HG03135 (cell line): ENCODE results near the gene PREP.
"Not testable (repeated sequence)": the region's sequence is repeated elsewhere in the genome, so short reads cannot be mapped to it uniquely, and the experiment has no call there.

Experiments
- ATAC-seq: cut with Tn5 transposase; IDR thresholded peaks from one replicate; pipeline ENCODE4 v1.9.1; 2021; ENCODE audit warnings: mild to moderate bottlenecking, moderate library complexity; ENCODE audit not compliant: unreplicated experiment

The PREP gene

DNA sequence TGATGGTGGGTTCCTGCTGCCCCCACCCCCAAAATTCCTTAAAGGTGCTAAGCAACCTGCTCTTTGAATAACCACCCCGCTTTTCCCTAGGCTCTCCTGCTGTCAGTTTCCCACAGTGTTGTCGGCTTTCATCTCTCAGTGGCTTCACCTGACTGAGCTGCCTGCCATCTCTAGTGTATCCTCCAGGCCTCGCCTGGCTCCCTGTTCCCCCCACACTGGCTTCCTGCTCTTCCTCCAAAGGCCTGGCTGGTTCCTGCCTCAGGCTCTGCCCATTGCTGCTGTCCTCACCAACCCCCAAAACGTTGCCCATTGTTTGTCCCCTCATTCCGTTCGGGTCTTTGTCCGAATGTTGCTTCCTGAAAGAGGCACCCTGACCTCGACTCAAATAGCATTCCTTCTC is 129.3 kb downstream of the PREP start:
- ATAC-seq = no peak

DNA sequence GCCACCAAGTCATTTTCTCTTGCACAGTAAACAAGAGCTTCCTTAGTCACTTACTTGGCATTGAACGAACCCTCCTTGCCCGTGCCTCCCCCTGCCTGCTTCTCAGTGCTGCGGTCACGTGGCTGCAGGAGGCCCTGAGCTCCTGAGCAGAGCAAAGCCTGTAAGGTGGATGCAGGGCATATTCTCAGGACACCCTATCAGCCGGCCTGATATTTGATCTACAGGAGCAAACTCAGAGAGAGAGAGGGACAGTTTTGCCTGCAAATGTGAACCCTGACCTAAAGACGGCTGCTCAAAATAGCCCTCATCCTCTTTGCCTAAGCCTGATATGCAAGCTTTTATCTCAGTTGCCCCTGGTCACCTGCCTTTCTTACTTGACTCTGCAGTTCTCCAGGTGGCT is 130.1 kb downstream of the PREP start:
- ATAC-seq = no peak

DNA sequence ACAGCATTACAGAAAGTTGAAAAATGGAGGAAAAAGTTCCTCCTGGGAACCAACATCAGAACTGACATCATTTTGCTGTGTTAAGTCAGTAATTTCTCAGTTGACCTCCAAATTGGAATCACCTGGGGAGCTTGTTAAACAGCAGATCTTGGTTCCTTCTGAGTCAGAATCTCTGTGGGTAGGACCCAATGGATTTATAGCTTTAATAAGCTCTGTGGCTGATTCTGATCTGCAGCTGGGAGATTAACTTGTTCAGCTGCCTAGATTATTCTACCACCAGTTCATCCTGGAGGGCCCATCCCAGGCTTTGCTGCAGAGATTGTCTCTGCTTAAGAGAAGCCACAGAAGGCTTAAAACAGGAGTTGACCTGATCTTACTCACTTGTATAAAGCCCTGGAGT is 132.4 kb downstream of the PREP start:
- ATAC-seq = no peak

DNA sequence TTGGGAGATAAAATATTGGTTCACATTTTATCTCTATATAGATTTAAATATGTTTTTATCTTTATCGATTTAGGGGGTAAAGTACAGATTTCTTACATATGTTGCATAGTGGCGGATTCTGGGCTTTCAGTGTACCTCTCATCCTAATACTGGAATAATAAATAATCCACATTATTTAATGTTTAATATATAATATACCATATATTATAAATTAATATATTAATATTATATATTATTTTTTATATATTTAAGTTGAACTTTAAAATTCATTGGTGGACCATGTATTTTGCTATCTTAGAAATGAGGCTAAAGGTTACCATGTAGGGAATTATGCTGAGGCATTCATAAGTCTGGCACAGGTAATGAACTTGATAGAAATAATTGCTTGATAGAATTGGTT is 133.5 kb downstream of the PREP start:
- no peak for ATAC-seq

DNA sequence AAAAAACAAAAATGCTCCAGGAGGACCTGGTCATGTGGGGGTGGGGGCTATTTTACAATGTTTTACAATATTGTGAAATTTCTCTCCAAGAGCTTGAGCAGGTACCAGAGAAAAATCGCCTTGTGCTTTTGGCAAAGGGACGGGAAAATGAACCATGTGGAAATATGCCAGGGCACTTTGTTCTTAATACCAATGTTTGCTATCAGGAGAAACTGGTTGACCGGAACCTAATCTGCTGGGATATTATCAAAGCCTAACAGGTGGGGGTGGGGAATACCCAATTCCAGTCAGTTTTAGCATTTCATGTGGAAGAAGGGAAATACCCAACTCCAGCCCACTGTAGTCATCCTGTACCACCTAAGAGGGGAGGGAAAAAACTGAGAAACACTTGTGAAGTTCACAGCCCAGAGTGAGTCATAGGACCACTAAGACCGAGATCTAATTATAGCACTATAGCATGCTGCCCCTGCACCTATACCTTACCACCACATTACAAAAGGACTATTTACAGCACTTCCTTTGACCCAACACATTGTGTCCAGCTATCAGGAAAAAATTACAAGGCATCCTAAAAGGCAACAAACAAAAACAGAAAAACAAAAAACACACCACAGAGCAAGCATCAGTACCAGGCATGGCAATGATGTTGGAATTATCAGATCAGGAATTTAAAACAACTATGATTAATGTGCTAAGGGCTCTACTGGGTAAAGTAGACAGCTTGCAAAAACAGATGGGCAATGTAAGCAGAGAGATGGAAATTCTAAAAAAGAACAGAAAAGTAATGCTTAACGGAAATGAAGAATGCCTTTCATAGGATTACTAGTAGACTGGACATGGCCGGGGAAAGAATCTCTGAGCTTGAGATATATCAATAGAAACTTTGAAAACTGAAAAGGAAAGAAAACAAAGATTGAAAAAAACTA is 138.9 kb downstream of the PREP start:
- no peak for ATAC-seq

DNA sequence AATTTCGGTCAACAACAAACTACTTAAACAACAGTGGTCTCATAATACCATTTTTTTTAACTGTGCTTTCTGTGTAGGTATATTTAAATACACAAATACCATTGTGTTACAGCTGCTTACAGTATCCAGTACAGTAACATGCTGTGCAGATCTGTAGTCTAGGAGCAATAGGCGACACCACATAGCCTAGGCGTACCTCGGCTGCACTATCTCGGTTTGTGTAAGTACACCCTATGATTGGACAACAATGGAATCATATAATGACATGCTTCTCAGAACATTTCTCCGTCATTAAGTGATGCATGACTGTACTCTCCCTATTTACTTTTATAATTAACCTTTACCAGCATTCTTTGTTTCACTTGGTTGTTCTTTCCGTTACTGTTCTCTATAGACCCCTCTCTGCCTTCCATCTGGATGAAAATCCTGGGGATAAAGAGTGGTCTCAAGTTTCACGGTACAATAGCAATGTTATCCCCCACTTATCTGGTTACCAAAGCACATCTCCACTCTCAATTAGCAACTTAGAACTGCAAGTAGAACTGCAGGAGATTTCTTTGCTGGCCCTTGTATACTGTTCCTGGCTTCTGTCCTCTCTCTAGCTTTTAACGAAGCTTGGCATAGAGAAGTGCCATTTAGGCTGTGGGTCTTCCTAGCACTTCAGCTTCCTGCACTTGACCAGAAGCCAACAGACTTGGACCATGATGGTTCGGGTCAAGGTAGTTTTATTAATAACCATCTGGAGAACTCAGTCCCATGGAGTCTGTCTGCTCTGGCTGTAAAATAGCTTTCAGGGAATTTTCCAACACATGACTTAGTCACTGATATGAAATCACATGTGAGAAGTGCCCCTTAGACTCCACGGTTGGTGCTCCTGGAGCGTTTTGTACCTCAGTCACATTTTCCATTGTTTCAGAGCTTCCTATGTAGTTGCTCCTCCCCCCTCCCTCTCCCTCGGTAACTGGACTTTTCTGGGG is 142.7 kb downstream of the PREP start:
- ATAC-seq = no peak

DNA sequence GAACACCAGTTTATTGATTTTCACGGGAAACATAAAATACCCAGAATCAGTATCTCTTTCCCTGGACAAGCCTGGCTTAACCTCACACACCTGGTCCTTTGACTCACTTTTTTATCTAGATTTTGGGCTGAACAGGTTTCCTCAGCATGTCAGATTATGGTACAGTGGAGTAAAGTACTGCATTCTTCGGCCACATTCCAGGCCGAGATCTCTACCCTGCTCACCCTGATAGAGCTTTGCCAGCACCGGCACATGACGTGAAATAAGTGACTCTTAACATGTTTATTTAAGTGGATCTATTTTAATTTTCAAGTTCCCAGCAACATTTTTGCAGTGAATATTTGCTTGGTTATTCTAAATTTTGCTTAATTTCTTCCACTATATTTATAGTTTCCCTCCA is 144.1 kb downstream of the PREP start:
- no peak for ATAC-seq

DNA sequence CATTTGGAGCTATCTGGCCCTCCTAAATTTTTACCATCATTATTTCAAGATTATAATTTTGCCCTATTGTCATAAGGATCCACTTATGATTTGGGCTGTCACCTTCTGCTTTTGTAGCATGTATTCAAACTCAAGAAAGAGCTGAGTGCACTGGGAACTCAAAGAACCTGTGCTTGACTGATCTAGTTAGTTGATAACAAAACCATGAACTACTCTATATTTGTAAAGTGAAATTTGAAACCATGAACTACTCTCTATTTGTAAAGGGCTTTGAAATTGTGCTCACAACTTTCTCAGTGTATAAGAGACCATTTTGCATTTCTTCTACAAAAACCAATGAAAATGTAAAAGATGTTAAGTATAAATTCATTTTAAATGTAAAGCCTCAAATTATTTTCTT is 145.5 kb downstream of the PREP start:
- ATAC-seq = no peak

DNA sequence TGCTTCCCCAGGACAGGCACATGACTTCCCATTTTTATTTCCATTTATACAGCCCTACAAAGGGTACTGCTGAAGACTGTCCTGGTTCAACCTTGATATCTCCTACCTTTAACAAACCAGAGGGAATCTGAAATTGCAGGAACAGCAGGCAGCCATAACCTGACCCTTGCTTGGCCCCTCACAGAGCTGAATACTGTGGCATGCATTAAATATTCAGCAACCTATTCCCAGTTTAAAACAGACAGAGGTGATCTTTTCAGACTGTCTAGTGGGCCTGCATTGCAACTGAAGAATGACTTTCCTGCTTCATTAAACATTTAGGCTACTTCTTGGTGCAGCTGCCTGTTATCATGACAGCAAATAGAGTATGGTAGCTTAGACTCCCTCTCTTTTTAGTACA is 146.3 kb downstream of the PREP start:
- ATAC-seq = no peak

DNA sequence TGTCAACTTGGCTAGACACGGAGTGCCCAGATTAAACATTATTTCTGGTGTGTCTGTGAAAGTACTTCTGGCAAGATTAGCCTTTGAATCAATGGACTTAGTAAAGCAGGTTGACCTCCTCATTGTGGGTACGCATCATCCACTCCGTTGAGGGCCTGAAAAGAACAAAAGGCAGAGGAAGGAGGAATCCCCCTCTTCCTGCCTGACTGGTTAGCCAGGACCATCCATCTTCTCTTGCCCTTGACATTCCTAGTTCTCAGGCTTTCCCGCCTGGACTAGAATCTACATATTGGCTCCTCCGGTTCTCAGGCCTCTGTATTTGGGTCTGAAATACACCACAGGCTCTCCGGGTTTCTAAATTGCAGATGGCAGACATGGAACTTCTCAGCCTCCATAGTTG is 149.1 kb downstream of the PREP start:
- ATAC-seq = no peak

DNA sequence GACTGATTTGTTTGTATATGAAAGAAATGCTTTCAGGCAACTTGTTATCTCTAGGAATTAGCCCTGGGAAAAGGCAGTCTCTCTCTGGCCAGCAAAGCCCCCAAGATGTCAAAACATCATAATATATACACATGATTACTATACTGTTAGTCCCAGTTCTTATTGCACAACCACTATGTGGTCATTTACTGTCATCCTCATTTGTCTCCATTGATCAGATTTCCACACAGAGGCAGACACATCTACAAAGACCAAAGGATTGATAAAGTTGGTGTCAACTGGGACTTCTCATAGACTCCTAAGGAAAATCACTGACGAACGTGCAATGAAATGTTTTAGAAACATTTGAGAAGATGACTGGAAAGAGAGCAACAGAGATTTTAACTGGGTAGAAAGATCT is 151.2 kb downstream of the PREP start:
- ATAC-seq = no peak

DNA sequence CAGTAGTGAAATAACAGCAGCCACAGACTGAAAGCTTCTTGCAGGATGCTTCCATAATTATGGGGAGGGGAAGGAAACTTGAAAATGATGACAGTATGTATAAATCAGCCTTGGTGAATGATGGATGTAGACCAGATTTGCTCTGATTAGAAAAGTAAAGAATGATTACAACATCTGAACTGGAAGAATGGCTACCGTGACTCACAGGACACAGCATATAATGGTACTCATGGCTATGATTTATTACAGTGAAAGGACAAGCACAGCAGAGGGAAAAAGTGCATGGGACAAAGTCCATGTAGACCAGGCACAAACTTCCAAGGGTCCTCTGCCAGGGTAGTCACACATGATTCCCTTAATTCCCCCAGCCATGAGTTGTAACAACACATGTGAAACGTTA is 152.3 kb downstream of the PREP start:
- no peak for ATAC-seq

DNA sequence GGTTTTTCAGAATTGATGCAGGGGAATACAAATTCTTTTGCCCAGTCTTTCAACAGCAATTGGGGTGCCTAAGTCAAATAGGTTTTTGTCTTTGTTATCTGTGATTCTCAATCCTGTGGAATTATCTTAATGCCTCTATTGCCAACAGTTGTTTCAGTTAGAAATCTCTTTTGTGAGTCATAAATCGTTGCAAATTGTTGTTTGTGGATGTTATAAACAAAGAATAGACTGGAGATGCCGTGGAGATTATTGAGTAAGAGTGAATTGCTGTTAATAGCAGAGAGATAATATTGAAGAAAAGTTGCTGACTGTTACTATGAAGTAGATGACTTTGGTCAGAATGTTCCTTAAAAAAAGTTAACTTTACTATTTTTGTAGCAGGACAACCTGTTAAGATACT is 159.4 kb downstream of the PREP start:
- no peak for ATAC-seq

DNA sequence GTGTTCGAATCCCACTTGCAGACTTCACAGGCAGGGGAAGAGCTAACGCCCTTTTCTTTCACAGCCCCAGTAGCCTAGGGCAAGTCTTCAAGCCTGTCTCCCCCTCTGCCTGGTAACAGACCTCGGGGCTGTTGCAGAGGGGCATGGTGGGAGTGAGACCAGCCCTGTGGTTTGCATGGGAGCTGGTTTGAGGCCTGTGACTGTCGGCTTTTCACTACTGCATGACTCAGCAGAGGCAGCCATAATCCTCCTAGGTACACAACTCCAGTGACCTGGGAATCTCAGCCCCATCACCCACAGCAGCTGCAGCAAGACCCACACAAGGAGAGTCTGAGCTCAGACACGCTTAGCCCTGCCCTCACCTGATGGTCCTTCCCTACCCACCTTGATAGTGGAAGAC is 167.7 kb downstream of the PREP start:
- no peak for ATAC-seq

DNA sequence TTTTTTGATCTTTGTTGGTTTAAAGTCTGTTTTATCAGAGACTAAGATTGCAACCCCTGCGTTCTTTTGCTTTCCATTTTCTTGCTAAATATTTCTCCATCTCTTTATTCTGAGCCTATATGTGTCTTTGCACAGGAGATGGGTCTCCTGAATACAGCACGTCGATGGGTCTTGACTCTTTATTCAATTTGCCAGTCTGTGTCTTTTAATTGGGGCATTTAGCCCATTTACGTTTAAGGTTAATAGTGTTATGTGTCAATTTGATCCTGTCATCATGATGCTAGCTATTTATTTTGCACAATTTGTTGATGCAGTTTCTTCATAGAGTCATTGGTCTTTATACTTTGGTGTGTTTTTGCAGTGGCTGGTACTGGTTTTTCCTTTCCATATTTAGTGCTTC is 171.1 kb downstream of the PREP start:
- not testable (repeated sequence) for ATAC-seq
